NOMO-1 (cell line): ENCODE results near the gene BUB1B.

Source experiments
- DNase-seq, 2 experiments: peaks; one replicate each; lab custom pipeline; 2025; ENCODE audit not compliant: unreplicated experiment in 2 of 2; lab: John Stamatoyannopoulos, UW

BUB1B gene

GRCh38 chr15:40182358-40183029, 21.6 kb downstream of the BUB1B start:
- no peak for DNase-seq

- DNase-seq: no peak
These were observed 23.0 kb downstream of the BUB1B start for GRCh38 chr15:40183636-40184463.

- no peak for DNase-seq
These were observed 29.7 kb downstream of the BUB1B start for GRCh38 chr15:40190591-40190990.

GRCh38 chr15:40192942-40193341, 32.1 kb downstream of the BUB1B start:
- no peak for DNase-seq

- no peak for DNase-seq
These were observed 36.6 kb downstream of the BUB1B start for GRCh38 chr15:40197434-40197833.

- no peak for DNase-seq
These were observed 37.7 kb downstream of the BUB1B start for GRCh38 chr15:40198355-40199085.

- no peak for DNase-seq
These were observed 43.2 kb downstream of the BUB1B start for GRCh38 chr15:40204100-40204499.

GRCh38 chr15:40217166-40217824, 56.4 kb downstream of the BUB1B start:
- DNase-seq: peak; percentile 12 to 81

GRCh38 chr15:40219801-40220200, 58.9 kb downstream of the BUB1B start:
- no peak for DNase-seq

- no peak for DNase-seq
These were observed 61.3 kb downstream of the BUB1B start for GRCh38 chr15:40222131-40222530.

- DNase-seq: no peak
These were observed 65.9 kb downstream of the BUB1B start for GRCh38 chr15:40226736-40227135.

GRCh38 chr15:40229316-40229715, 68.4 kb downstream of the BUB1B start:
- no peak for DNase-seq

GRCh38 chr15:40229956-40230355, 69.1 kb downstream of the BUB1B start:
- no peak for DNase-seq

- no peak for DNase-seq
These were observed 71.8 kb downstream of the BUB1B start for GRCh38 chr15:40232625-40233070.

- no peak for DNase-seq
These were observed 73.1 kb downstream of the BUB1B start for GRCh38 chr15:40233727-40234577.

- peak in 1 of 2 experiments; percentile 24 for DNase-seq
These were observed 73.9 kb downstream of the BUB1B start for GRCh38 chr15:40234783-40235182.

GRCh38 chr15:40235201-40235885, 74.5 kb downstream of the BUB1B start:
- DNase-seq: peak; percentile 60 to 80

GRCh38 chr15:40238532-40239403, 77.9 kb downstream of the BUB1B start, which contains the start of gene PAK6:
TSS of gene PAK6 (plus strand) at chr15:40239063. CDS start at chr15:40264786, 25,723 bp downstream.
- DNase-seq: peak in 1 of 2 experiments; percentile 18
